Measurements from ENCODE around the gene ZNF230. TPM values are rescaled to one million over a fixed set of nuclear protein-coding genes. Genes with fewer than 3 reads are reported as not detected.

ZNF230 gene
- total RNA-seq (2014; rRNA removed; shearing (Covaris generic)): 3.3 and 6.6 TPM in 2 replicates
- polyA plus RNA-seq (2015; cell fraction: cytosol; rRNA removed): 1.1 and 1.9 TPM in 2 replicates
- 7.6 and 11.4 TPM in 2 replicates for polyA plus RNA-seq (2015; cell fraction: nucleus; rRNA removed)

GRCh38 chr19:44002566-44003460, at the start of gene ZNF230:
Gene ZNF230, plus strand, starts transcription at chr19:44002957. Its CDS starts 4,122 bp downstream, at chr19:44007079.
- in situ Hi-C loops (cut with HindIII; ENCODE audit: low pct_unique_long_range_greater_than_20kb, low sequenced_read_pairs): no loop called here
- DNase-seq (ENCODE audit: low read depth, low spot score): peak; percentile 96

GRCh38 chr19:43956827-43957226, 45.9 kb upstream of the ZNF230 start:
- in situ Hi-C loops (cut with HindIII; ENCODE audit: low pct_unique_long_range_greater_than_20kb, low sequenced_read_pairs): no loop called here

DNA sequence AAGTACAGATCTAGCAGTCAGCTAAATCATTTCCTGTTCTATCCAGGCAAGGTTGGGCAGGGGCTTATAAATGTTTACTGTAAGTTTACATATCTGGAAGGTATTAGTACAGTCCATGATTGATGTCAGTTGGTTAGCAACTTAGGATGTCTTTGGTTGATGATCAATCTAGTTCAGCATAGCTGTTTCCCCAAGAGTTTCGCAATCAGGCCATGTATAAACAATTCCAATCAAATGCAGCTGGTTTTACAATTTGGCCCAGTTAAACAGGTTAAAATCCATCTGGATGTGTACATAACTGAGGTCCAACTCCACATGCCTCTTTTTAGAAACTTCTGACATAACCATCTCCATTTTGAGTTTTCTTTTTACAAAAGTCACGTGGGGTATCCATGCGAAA, 44.9 kb upstream of the ZNF230 start:
- no peak for DNase-seq (ENCODE audit: low read depth, low spot score)
- in situ Hi-C loops (cut with HindIII; ENCODE audit: low pct_unique_long_range_greater_than_20kb, low sequenced_read_pairs): no loop called here

More at GRCh38 chr19:43956827-43957226, 45.9 kb upstream of the ZNF230 start:
- no peak for DNase-seq (ENCODE audit: low read depth, low spot score)

- in situ Hi-C loops (cut with HindIII; ENCODE audit: low pct_unique_long_range_greater_than_20kb, low sequenced_read_pairs): no loop called here
- no peak for DNase-seq (ENCODE audit: low read depth, low spot score)
These were observed 42.3 kb upstream of the ZNF230 start for GRCh38 chr19:43960411-43960810.

DNA sequence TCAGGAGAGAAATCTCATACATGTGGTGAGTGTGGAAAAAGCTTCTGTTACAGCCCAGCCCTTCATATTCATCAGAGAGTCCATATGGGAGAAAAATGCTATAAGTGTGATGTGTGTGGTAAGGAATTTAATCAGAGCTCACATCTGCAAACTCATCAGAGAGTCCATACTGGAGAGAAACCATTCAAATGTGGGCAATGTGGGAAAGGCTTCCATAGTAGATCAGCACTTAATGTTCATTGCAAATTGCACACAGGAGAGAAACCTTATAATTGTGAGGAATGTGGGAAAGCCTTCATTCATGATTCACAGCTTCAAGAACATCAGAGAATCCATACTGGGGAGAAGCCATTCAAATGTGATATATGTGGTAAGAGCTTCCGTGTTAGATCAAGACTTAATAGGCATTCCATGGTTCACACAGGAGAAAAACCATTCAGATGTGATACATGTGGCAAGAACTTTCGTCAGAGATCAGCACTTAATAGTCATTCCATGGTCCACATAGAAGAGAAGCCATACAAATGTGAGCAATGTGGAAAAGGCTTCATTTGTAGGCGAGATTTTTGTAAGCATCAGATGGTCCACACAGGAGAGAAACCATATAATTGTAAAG, 36.6 kb upstream of the ZNF230 start:
- in situ Hi-C loops (cut with HindIII; ENCODE audit: low pct_unique_long_range_greater_than_20kb, low sequenced_read_pairs): no loop called here
- no peak for DNase-seq (ENCODE audit: low read depth, low spot score)

GRCh38 chr19:43976732-43977131, 26.0 kb upstream of the ZNF230 start:
- in situ Hi-C loops (cut with HindIII; ENCODE audit: low pct_unique_long_range_greater_than_20kb, low sequenced_read_pairs): no loop called here
- DNase-seq (ENCODE audit: low read depth, low spot score): no peak

- in situ Hi-C loops (cut with HindIII; ENCODE audit: low pct_unique_long_range_greater_than_20kb, low sequenced_read_pairs): no loop called here
- no peak for DNase-seq (ENCODE audit: low read depth, low spot score)
These were observed 19.2 kb upstream of the ZNF230 start for GRCh38 chr19:43983544-43983911.

GRCh38 chr19:43983912-43984686, 18.7 kb upstream of the ZNF230 start, which contains the start of gene ZNF155:
Gene ZNF155, plus strand, starts transcription at chr19:43984188. Its CDS starts 4,356 bp downstream, at chr19:43988544.
- DNase-seq (ENCODE audit: low read depth, low spot score): peak; percentile 97
- in situ Hi-C loops (cut with HindIII; ENCODE audit: low pct_unique_long_range_greater_than_20kb, low sequenced_read_pairs): no loop called here

DNA sequence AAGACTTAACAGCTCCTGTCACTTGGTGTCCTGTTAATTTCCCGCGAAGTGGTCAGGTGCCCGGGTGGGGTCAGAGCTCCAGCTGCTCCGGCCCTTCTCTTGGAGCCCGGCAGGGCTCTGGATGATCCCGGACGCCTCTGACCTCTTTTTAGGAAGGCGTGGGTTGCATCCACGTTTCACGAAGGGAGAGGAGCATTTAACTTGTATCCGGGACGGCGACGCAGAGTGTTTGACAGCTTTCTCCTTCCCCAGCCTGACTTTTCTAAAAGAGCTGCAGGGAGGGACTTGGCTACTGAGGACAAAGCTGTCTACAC, 18.1 kb upstream of the ZNF230 start:
- no peak for DNase-seq (ENCODE audit: low read depth, low spot score)
- in situ Hi-C loops (cut with HindIII; ENCODE audit: low pct_unique_long_range_greater_than_20kb, low sequenced_read_pairs): no loop called here

- in situ Hi-C loops (cut with HindIII; ENCODE audit: low pct_unique_long_range_greater_than_20kb, low sequenced_read_pairs): no loop called here
- no peak for DNase-seq (ENCODE audit: low read depth, low spot score)
These were observed 5.0 kb upstream of the ZNF230 start for GRCh38 chr19:43997631-43998290.

DNA sequence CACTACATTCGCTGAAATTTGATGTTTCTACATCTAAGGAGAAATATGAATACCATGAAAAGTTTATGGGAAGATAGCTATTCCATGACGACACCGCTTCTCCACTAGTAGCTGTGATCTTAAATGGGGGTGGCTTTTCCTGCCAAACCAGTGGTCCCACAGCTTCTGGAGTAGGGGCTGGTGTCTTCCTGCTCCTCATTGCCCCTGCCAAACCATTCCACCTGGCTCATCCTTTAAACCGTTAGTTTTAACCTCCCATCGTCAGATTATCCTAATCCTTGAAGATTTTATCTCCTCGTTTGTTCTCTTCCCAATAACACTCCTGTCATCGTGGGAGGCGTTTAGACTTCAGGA, 568 bp upstream of the ZNF230 start:
- no peak for DNase-seq (ENCODE audit: low read depth, low spot score)
- in situ Hi-C loops (cut with HindIII; ENCODE audit: low pct_unique_long_range_greater_than_20kb, low sequenced_read_pairs): no loop called here

DNA sequence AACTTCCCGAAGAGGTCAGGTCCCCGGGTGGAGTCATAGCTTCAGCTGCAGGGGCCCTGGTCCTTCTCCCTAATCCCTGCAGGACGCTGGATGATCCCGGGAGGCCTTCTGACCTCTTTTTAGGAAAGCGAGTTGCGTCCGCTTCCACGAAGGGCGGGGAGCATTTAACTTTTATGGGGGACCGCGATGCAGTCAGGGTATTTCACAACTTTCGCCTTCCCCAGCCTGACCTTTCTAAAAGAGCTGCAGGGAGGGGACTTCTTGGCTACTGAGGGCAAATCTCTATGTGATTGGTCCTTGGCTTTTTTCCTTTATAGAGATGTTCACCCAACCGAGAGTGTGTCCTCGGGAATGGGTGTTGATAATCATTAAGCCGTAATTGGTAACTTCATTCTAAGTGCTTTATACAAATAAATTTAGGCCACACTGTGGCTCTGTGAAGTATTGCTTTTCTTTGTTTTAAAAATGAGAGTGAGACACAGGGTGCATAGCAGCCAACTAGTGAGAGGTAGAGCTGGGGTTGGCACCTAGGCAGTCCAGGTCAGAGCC, 778 bp downstream of the ZNF230 start:
- in situ Hi-C loops (cut with HindIII; ENCODE audit: low pct_unique_long_range_greater_than_20kb, low sequenced_read_pairs): no loop called here
- DNase-seq (ENCODE audit: low read depth, low spot score): peak; percentile 6

- no peak for DNase-seq (ENCODE audit: low read depth, low spot score)
- in situ Hi-C loops (cut with HindIII; ENCODE audit: low pct_unique_long_range_greater_than_20kb, low sequenced_read_pairs): no loop called here
These were observed 3.2 kb downstream of the ZNF230 start for GRCh38 chr19:44005973-44006372.

DNA sequence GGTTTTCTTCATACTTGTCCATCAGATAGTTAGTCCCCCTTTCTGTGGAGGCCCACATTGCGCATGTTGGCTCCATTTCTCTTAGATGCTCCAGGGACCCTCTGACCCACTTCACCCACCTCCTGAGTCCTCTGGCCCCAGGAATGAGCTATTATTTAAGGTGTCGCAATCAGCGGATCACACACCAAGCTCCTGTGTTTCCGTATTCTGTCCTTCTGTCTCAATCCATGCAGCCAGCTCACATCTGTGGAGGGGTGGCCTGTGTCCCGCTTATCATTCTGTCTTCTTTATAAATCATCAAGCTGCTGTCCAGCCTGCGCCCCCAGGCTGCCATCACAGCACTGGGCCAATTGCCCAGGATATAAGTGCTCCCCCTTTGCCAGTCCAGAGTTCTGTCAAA, 4.7 kb downstream of the ZNF230 start:
- in situ Hi-C loops (cut with HindIII; ENCODE audit: low pct_unique_long_range_greater_than_20kb, low sequenced_read_pairs): no loop called here
- no peak for DNase-seq (ENCODE audit: low read depth, low spot score)

DNA sequence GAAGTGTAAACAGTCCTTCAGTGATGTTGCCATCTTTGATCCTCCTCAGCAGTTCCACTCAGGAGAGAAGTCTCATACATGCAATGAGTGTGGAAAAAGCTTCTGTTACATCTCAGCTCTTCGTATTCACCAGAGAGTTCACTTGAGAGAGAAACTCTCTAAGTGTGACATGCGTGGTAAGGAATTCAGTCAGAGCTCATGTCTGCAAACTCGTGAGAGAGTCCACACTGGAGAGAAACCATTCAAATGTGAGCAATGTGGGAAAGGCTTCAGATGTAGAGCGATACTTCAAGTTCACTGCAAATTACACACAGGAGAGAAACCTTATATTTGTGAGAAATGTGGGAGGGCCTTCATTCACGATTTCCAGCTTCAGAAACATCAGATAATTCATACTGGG, 7.7 kb downstream of the ZNF230 start:
- no peak for DNase-seq (ENCODE audit: low read depth, low spot score)

GRCh38 chr19:44019498-44019897, 16.7 kb downstream of the ZNF230 start:
- in situ Hi-C loops (cut with HindIII; ENCODE audit: low pct_unique_long_range_greater_than_20kb, low sequenced_read_pairs): no loop called here
- no peak for DNase-seq (ENCODE audit: low read depth, low spot score)

More for the DNA sequence above, 7.7 kb downstream of the ZNF230 start:
- in situ Hi-C loops (cut with HindIII; ENCODE audit: low pct_unique_long_range_greater_than_20kb, low sequenced_read_pairs): no loop called here

- in situ Hi-C loops (cut with HindIII; ENCODE audit: low pct_unique_long_range_greater_than_20kb, low sequenced_read_pairs): no loop called here
These were observed 18.5 kb downstream of the ZNF230 start for GRCh38 chr19:44021221-44021620.

GRCh38 chr19:44024900-44025216, 22.1 kb downstream of the ZNF230 start:
- in situ Hi-C loops (cut with HindIII; ENCODE audit: low pct_unique_long_range_greater_than_20kb, low sequenced_read_pairs): no loop called here

More at GRCh38 chr19:44021221-44021620, 18.5 kb downstream of the ZNF230 start:
- no peak for DNase-seq (ENCODE audit: low read depth, low spot score)

More at GRCh38 chr19:44024900-44025216, 22.1 kb downstream of the ZNF230 start:
- no peak for DNase-seq (ENCODE audit: low read depth, low spot score)
